Subcutaneous adipose tissue (tissue), 4 donors: ENCODE results near the gene PTPN14. TPM values are rescaled to one million over a fixed set of nuclear protein-coding genes. Genes with fewer than 3 reads are reported as not detected.

ENCODE experiments used
- CTCF ChIP-seq: fragments of 450-650 bp; IDR thresholded peaks from one replicate; pipeline ENCODE4 v1.5.1; 2016; ENCODE audit warnings: low read depth, mild to moderate bottlenecking, control low read depth, antibody characterized with exemption, moderate library complexity
- total RNA-seq, 4 donors: library from RNA; depleted of rRNA; stranded (reverse); fragments of >200 nt; gene quantifications; one replicate each; pipeline ENCODE4 v1.1.0, GENCODE V29; 2016

The PTPN14 gene
- total RNA-seq, 4 donors from 2014 or later = 13.1 to 39.2 (median 30.0) TPM

GRCh38 chr1:214518361-214518760 is 33.0 kb downstream of the PTPN14 start:
- TF ChIP-seq CTCF = no peak

GRCh38 chr1:214516434-214517326 is 34.7 kb downstream of the PTPN14 start:
- TF ChIP-seq CTCF = no peak

GRCh38 chr1:214515544-214516433 is 35.6 kb downstream of the PTPN14 start:
- no peak for TF ChIP-seq CTCF

GRCh38 chr1:214514819-214515383 is 36.5 kb downstream of the PTPN14 start:
- no peak for TF ChIP-seq CTCF

GRCh38 chr1:214514032-214514818 is 37.2 kb downstream of the PTPN14 start:
- no peak for TF ChIP-seq CTCF

GRCh38 chr1:214513394-214513793 is 38.0 kb downstream of the PTPN14 start:
- no peak for TF ChIP-seq CTCF
